ENCODE data around the gene FAIM2.

The FAIM2 gene

DNA sequence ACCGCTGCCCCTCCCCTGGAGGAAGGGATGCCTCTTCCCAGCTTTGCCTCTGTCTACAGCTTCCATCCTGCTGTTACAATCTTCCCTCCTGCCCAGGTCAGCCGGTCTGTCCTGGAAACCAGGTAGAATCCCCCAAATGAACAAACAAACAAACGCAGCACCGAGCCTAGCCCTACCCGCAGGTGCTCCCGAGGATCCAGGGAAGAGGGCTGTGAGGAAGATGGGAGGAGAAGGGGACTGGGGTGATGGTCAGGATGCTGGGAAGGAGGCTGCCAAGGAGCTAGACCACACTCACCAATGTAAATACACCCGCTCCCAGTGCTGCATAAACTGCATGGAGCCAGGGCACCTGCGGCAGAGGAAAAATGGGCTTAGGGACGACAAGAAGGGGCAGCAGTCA lies 16.6 kb downstream of the FAIM2 start:
- DNase-seq (ENCODE audit: low read depth): no peak
- H3K4me3 ChIP-seq (ENCODE audit: low read length): no peak overlapping the region
- TF ChIP-seq CTCF (IDR thresholded peaks at IDR 0.05; ENCODE audit: insufficient read depth, low read depth, low read length, missing control alignments): no peak

DNA sequence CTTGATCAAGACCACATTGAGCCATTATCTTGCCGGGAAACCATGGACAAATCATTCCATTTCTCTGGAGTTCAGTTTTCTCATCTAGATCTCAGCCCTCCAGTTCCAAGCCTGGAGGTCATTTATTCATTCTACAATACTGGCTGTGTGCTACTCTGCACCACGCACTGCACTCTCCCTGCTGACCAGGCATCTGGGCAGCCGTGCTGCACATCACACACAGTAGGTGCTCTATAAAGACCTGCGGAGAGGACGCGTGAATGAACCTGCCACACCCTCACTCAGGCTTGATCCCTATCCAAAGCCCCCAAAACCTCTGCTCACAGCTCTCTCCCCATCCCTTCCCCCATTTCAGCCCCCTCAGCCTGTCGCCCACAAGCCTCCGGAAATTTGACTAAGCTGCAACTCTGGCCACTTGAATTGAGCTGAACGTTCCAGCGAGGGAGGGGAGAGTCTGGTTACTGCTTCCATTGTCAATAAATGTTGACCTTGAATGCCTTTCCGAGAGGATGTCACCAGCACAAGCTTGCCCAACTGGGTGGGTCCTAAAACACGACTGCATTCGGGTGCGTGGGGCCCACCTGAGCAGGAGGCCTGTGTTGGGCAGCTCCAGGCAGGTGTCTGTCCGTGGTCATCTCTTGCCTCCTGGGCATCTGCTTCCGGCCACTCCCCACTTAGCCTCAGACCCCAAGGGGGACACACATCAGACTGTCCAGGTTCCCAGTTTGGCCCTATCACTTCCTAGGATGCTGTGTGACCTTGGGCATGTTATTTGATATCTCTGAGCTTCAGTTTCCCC lies 17.8 kb downstream of the FAIM2 start:
- DNase-seq (ENCODE audit: low read depth): no peak
- TF ChIP-seq CTCF (IDR thresholded peaks at IDR 0.05; ENCODE audit: insufficient read depth, low read depth, low read length, missing control alignments): no peak
- H3K4me3 ChIP-seq (ENCODE audit: low read length): no peak overlapping the region

- H3K4me3 ChIP-seq (ENCODE audit: low read length): no peak overlapping the region
- TF ChIP-seq CTCF (IDR thresholded peaks at IDR 0.05; ENCODE audit: insufficient read depth, low read depth, low read length, missing control alignments): no peak
- no peak for DNase-seq (ENCODE audit: low read depth)
These were observed 18.6 kb downstream of the FAIM2 start for GRCh38 chr12:49885118-49885517.

DNA sequence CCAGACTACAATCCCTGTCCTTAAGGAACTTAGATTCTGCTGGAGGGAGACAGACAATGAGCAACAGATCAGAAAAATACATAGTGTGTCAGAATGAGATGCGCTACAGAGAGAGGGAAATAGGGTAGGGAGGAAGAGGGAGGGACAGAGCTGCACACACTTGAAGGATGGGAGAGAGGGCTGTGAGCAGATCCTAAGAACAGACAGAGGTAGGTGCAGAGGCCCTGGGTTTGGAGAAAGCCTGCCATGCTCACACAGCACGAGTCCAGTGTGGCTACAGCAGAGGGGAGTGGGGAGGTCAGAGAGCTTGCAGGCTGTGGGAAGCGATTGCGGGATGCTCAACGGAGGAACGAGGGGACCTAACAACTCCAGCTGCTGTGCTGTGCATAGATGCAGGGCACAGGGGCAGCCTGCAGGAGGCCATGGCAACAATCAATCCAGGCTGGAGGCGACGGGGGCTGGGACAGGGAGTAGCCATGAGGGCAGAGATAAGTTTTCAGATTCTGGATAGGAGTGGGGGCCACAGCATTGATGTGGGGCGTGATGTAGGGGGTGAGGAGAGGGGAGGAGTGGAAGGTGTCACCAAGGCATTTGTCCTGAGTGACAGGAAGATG lies 20.7 kb downstream of the FAIM2 start:
- no peak overlapping the region for H3K4me3 ChIP-seq (ENCODE audit: low read length)
- TF ChIP-seq CTCF (IDR thresholded peaks at IDR 0.05; ENCODE audit: insufficient read depth, low read depth, low read length, missing control alignments): no peak

GRCh38 chr12:49882248-49882850 lies 21.4 kb downstream of the FAIM2 start:
- no peak for TF ChIP-seq CTCF (IDR thresholded peaks at IDR 0.05; ENCODE audit: insufficient read depth, low read depth, low read length, missing control alignments)
- no peak overlapping the region for H3K4me3 ChIP-seq (ENCODE audit: low read length)
- peak; percentile 27 for DNase-seq (ENCODE audit: low read depth)

More for the DNA sequence above, 20.7 kb downstream of the FAIM2 start:
- no peak for DNase-seq (ENCODE audit: low read depth)

DNA sequence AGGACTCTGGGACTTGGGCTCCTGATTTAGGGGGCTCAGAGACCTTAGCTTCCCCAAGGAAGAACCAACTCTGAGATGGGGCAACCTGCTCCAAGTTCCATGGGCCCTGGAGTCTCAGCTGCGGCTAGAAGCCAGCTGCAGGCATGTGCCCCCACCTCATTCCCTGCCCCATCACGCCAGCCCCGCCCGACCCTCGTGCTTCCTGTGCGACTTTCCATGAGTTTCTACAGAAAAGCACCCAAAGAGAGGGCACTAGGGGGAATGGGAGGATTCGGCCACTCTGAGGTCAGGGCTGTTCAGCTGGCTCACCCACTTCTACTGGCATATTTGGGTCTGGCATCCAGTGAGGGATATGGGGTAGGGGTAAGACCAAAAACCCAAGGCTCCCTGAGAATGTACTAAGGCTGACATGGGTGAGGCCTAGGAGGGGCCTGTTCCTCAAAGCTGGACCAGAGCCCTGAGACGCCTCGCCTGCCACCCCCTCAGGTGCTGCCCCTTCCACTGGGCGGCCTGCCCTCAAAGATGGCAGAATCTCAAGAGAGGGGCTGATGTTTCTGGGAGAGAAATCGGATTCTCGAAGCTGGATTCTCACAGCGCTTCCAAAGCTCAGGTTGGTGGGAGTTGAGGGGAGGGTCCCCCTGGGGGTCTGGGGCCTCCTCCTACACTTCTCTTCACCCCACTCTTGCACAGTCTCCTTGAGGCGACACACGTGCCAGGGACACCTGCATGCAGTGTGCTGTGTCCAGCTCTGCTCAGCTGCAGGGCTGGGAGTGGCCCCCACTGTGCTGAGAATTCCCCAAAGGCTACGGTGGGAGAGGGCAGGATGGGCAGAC lies 22.1 kb downstream of the FAIM2 start:
- H3K4me3 ChIP-seq (ENCODE audit: low read length): no peak overlapping the region
- no peak for DNase-seq (ENCODE audit: low read depth)
- TF ChIP-seq CTCF (IDR thresholded peaks at IDR 0.05; ENCODE audit: insufficient read depth, low read depth, low read length, missing control alignments): no peak

All from epithelial cell of esophagus (primary cell).